A549 (cell line): ENCODE measurements around the gene CARF. TPM values are rescaled to one million over a fixed set of nuclear protein-coding genes. Genes with fewer than 3 reads are reported as not detected.

Source experiments
- ATAC-seq, 2 experiments: fragments of 200-7000 bp in 1 of 2; fragments of >200 bp in 1 of 2; cut with Nextera tagmentation in 1 of 2; cut with Tn5 transposase in 1 of 2; 3 replicates each; pipeline versions ENCODE4 v1.8.0 to v1.9.1; 2018 to 2020; ENCODE audit warnings: mild to moderate bottlenecking in 1 of 2, moderate library complexity in 1 of 2
- CTCF ChIA-PET: fragments of 300-600 bp; sonication (Branson Sonifier 250); formaldehyde crosslinking; extraction: SDS; loops from one replicate; lab custom pipeline; 2021; ENCODE audit warnings: antibody characterized with exemption, inconsistent platforms; lab: Yijun Ruan, JAX
- POLR2A ChIA-PET: fragments of 350-600 bp; formaldehyde crosslinking; extraction: SDS; loops from one replicate; lab custom pipeline; 2021; ENCODE audit warnings: antibody characterized with exemption, inconsistent platforms; lab: Yijun Ruan, JAX
- DNase-seq, 2 experiments: peaks; one replicate each; pipeline versions ENCODE4 v3.0.0 to v3.0.0-alpha.2; 2011 to 2016; ENCODE audit warnings: low read depth in 1 of 2, low spot score in 1 of 2
- FAIRE-seq: peaks from 2 replicates; lab custom pipeline; 2011; peaks lifted over from hg19 to GRCh38; lab: Jason Lieb, UNC
- H3K27ac ChIP-seq, 2 experiments: fragments of >200 bp; sonication (Bioruptor Twin); formaldehyde crosslinking; 3 replicates each; pipeline ENCODE4 v1.5.1; 2016 to 2017
- H3K4me1 ChIP-seq: fragments of >200 bp; sonication (Bioruptor Twin); formaldehyde crosslinking; 3 replicates; pipeline ENCODE4 v1.6.1; 2016
- H3K4me2 ChIP-seq: fragments of >200 bp; sonication (Bioruptor Twin); formaldehyde crosslinking; 3 replicates; pipeline ENCODE4 v1.6.1; 2016
- H3K4me3 ChIP-seq: fragments of >200 bp; sonication (Bioruptor Twin); formaldehyde crosslinking; 3 replicates; pipeline ENCODE4 v1.5.1; 2016
- H3K9me3 ChIP-seq: fragments of >200 bp; sonication (Bioruptor Twin); formaldehyde crosslinking; 3 replicates; pipeline ENCODE4 v1.6.1; 2016
- CBX8 ChIP-seq: fragments of 200-600 bp; sonication (generic); IDR thresholded peaks from 2 replicates; pipeline ENCODE4 v1.6.1; 2016
- CHD2 ChIP-seq: fragments of 150-350 bp; IDR thresholded peaks from 2 replicates; pipeline ENCODE4 v1.6.1; 2014; ENCODE audit warnings: low read length; ENCODE audit not compliant: partially characterized antibody
- ESRRA ChIP-seq: fragments of 150-350 bp; IDR thresholded peaks from 2 replicates; pipeline ENCODE4 v1.6.1; 2014; ENCODE audit warnings: mild to moderate bottlenecking, low read length, borderline replicate concordance
- FOSB ChIP-seq: fragments of 250-450 bp; sonication (Bioruptor Pico); IDR thresholded peaks from 2 replicates; pipeline ENCODE4 v1.5.0; 2020; ENCODE audit warnings: mild to moderate bottlenecking, moderate library complexity
- GATA3 ChIP-seq: IDR thresholded peaks from 2 replicates; pipeline ENCODE4 v1.6.1; 2012; ENCODE audit warnings: borderline replicate concordance
- HDAC2 ChIP-seq: fragments of 200-600 bp; sonication (generic); IDR thresholded peaks from 2 replicates; pipeline ENCODE4 v1.6.1; 2016
- JUN ChIP-seq, 2 experiments: fragments of >200 bp; sonication (Bioruptor Twin); formaldehyde crosslinking; IDR thresholded peaks; 2 replicates in 1 of 2; 3 replicates in 1 of 2; pipeline ENCODE4 v1.6.1; 2016 to 2017
- KDM5A ChIP-seq: fragments of 200-600 bp; sonication (generic); IDR thresholded peaks from 2 replicates; pipeline ENCODE4 v1.6.1; 2016; ENCODE audit warnings: antibody characterized with exemption, mild to moderate bottlenecking
- MAZ ChIP-seq: fragments of 150-350 bp; IDR thresholded peaks from 2 replicates; pipeline ENCODE4 v1.6.1; 2014; ENCODE audit warnings: antibody characterized with exemption, low read depth, low read length, borderline replicate concordance
- NFE2L2 ChIP-seq: fragments of 150-350 bp; conservative IDR thresholded peaks from 2 replicates; pipeline ENCODE4 v1.6.1; 2014; ENCODE audit warnings: low read length
- RARB ChIP-seq: fragments of 250-450 bp; sonication (Bioruptor Pico); IDR thresholded peaks from 2 replicates; pipeline ENCODE4 v1.8.0; 2021; ENCODE audit warnings: mild to moderate bottlenecking, moderate library complexity
- RFX5 ChIP-seq: fragments of 450-650 bp; IDR thresholded peaks from 2 replicates; pipeline ENCODE4 v1.7.1; 2014; ENCODE audit warnings: antibody characterized with exemption, mild to moderate bottlenecking, moderate library complexity
- RNF2 ChIP-seq: fragments of 200-600 bp; sonication (generic); IDR thresholded peaks from 2 replicates; pipeline ENCODE4 v1.6.1; 2016; ENCODE audit warnings: low read depth, mild to moderate bottlenecking, antibody characterized with exemption, moderate library complexity, borderline replicate concordance
- TP53 ChIP-seq: fragments of 250-450 bp; sonication (Bioruptor Pico); IDR thresholded peaks from 2 replicates; pipeline ENCODE4 v1.5.0; 2021; ENCODE audit warnings: mild to moderate bottlenecking, moderate library complexity
- ZNF302 ChIP-seq: fragments of 250-450 bp; sonication (Bioruptor Pico); IDR thresholded peaks from 2 replicates; pipeline ENCODE4 v1.9.0; 2021; ENCODE audit warnings: inconsistent platforms, mild to moderate bottlenecking, moderate library complexity
- WGBS: methylation state at CpG from one replicate; pipeline ENCODE4 v1.1.6; 2017; ENCODE audit errors: missing lambda C conversion rate; 5-methylcytosine and 5-hydroxymethylcytosine counted together
- polyA plus RNA-seq, 4 experiments: library from polyadenylated mRNA; depleted of rRNA in 3 of 4; stranded (reverse); fragments of >200 nt; fragmentation: RNase III in 1 of 4; extraction: RNeasy Plus Mini Kit Qiagen cat#74134 plus additional on column Dnase treatment in 1 of 4; gene quantifications; 2 replicates in 3 of 4; 3 replicates in 1 of 4; pipeline ENCODE4 v1.2.3, GENCODE V29; 2011 to 2017
- TF ChIP-seq, protein P1 (sequence below): fragments of >200 bp; sonication (Bioruptor Twin); formaldehyde crosslinking; IDR thresholded peaks from 3 replicates; pipeline ENCODE4 v1.6.1; 2016
- TF ChIP-seq, protein P2 (sequence below): fragments of 200-600 bp; sonication (generic); IDR thresholded peaks from 2 replicates; pipeline ENCODE4 v1.6.1; 2016; ENCODE audit warnings: antibody characterized with exemption, mild to moderate bottlenecking, moderate library complexity
- TF ChIP-seq, protein P3 (sequence below): IDR thresholded peaks from 2 replicates; pipeline ENCODE4 v1.6.1; 2012; ENCODE audit warnings: low read depth, borderline replicate concordance
- TF ChIP-seq, protein P4 (sequence below): IDR thresholded peaks from 2 replicates; pipeline ENCODE4 v1.6.1; 2012

CARF gene
- polyA plus RNA-seq, 2 of the 4 experiments (the other 2 are of a cell fraction) = 2.1 to 6.0 TPM

DNA sequence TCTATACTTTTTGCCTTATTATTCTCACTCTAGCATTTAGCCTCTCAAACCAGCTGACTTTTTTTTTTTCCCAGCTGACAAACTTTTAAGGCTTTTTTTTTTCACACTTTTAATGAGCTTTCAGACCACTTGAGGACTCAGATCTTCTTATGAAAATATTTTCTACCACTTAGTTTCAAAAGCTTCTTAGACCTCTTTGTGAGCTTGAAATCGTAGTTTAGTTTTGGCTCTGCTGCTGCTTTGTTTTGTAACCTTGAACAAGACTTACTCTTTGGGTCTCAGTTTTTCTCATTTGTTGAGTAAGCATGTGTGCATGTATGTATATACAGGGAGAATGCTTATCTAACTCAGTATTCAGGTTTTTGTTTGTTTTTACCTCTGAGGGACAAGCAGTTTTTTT is 106.1 kb downstream of the CARF start:
- 56% methylated on average over 1 of the region's 1 CpG for WGBS

DNA sequence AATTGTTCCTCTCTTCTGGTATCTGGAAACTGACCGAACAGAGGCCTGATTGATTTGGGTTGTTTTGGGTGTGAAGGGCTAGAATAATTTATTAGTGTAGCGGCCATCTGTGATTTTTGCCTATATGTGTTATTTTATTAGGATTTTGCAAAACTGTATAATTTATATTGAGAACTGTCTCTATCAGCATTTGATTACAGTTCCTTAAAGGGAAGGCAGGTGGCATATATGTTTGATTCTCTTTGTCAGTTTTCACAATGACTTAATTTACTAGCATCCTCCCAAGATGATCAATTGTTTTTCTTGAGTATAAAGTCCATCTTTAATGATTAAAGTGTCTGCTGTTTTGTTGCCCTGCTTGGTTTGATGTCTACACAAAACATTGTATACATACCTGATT is 107.1 kb downstream of the CARF start:
- DNase-seq = no peak
- no peaks in the 10 kb centered on the region for H3K9me3 ChIP-seq
- WGBS = 89% methylated on average over 2 of the region's 2 CpGs
- H3K4me2 ChIP-seq = peak overlapping the region; percentile 79
- ATAC-seq = no peak
- POLR2A ChIA-PET = no interaction called here
- H3K4me1 ChIP-seq = peaks cover 52% of the 10 kb centered on the region
- no peak for TF ChIP-seq NFE2L2
- no peak for TF ChIP-seq KDM5A
- no peak for TF ChIP-seq MAZ
- TF ChIP-seq TP53 (CRISPR knock-in tag) = no peak
- no peak for TF ChIP-seq CHD2
- TF ChIP-seq GATA3 = no peak
- TF ChIP-seq, protein P1, sequence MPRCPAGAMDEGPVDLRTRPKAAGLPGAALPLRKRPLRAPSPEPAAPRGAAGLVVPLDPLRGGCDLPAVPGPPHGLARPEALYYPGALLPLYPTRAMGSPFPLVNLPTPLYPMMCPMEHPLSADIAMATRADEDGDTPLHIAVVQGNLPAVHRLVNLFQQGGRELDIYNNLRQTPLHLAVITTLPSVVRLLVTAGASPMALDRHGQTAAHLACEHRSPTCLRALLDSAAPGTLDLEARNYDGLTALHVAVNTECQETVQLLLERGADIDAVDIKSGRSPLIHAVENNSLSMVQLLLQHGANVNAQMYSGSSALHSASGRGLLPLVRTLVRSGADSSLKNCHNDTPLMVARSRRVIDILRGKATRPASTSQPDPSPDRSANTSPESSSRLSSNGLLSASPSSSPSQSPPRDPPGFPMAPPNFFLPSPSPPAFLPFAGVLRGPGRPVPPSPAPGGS = no peak
- no peak for TF ChIP-seq HDAC2
- TF ChIP-seq, protein P2, sequence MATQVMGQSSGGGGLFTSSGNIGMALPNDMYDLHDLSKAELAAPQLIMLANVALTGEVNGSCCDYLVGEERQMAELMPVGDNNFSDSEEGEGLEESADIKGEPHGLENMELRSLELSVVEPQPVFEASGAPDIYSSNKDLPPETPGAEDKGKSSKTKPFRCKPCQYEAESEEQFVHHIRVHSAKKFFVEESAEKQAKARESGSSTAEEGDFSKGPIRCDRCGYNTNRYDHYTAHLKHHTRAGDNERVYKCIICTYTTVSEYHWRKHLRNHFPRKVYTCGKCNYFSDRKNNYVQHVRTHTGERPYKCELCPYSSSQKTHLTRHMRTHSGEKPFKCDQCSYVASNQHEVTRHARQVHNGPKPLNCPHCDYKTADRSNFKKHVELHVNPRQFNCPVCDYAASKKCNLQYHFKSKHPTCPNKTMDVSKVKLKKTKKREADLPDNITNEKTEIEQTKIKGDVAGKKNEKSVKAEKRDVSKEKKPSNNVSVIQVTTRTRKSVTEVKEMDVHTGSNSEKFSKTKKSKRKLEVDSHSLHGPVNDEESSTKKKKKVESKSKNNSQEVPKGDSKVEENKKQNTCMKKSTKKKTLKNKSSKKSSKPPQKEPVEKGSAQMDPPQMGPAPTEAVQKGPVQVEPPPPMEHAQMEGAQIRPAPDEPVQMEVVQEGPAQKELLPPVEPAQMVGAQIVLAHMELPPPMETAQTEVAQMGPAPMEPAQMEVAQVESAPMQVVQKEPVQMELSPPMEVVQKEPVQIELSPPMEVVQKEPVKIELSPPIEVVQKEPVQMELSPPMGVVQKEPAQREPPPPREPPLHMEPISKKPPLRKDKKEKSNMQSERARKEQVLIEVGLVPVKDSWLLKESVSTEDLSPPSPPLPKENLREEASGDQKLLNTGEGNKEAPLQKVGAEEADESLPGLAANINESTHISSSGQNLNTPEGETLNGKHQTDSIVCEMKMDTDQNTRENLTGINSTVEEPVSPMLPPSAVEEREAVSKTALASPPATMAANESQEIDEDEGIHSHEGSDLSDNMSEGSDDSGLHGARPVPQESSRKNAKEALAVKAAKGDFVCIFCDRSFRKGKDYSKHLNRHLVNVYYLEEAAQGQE = no peak
- TF ChIP-seq RARB (CRISPR knock-in tag) = no peak
- no peak for TF ChIP-seq FOSB (CRISPR knock-in tag)
- TF ChIP-seq, protein P3, sequence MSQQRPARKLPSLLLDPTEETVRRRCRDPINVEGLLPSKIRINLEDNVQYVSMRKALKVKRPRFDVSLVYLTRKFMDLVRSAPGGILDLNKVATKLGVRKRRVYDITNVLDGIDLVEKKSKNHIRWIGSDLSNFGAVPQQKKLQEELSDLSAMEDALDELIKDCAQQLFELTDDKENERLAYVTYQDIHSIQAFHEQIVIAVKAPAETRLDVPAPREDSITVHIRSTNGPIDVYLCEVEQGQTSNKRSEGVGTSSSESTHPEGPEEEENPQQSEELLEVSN = no peak
- no peak for TF ChIP-seq RNF2
- TF ChIP-seq, protein P4, sequence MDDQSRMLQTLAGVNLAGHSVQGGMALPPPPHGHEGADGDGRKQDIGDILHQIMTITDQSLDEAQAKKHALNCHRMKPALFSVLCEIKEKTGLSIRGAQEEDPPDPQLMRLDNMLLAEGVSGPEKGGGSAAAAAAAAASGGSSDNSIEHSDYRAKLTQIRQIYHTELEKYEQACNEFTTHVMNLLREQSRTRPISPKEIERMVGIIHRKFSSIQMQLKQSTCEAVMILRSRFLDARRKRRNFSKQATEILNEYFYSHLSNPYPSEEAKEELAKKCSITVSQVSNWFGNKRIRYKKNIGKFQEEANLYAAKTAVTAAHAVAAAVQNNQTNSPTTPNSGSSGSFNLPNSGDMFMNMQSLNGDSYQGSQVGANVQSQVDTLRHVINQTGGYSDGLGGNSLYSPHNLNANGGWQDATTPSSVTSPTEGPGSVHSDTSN = no peak
- no peak for TF ChIP-seq ESRRA
- no peak for TF ChIP-seq ZNF302 (CRISPR knock-in tag)
- no peak for TF ChIP-seq JUN (IDR thresholded peaks at IDR 0.05)
- no peak for TF ChIP-seq RFX5
- TF ChIP-seq, all 56 proteins: peak for 0
- CTCF ChIA-PET = no interaction called here
- FAIRE-seq = no peak
- no peak overlapping the region for H3K27ac ChIP-seq
- no peak overlapping the region for H3K4me3 ChIP-seq

More for the DNA sequence above, 106.1 kb downstream of the CARF start:
- DNase-seq (no peak), FAIRE-seq (no peak), ATAC-seq (no peak)
- POLR2A ChIA-PET = no interaction called here
- H3K4me2 ChIP-seq = peak overlapping the region; percentile 79
- H3K27ac ChIP-seq = no peak overlapping the region
- H3K4me1 ChIP-seq = peaks cover 55% of the 10 kb centered on the region
- no peak for TF ChIP-seq CBX8
- TF ChIP-seq, all 56 proteins: peak for 0
- no peak overlapping the region; the same call in 2 of the 3 replicates for H3K4me3 ChIP-seq
- no peaks in the 10 kb centered on the region for H3K9me3 ChIP-seq
- CTCF ChIA-PET = no interaction called here
